H9 (cell line): Measurements from ENCODE around the gene GFPT2. TPM values are rescaled to one million over a fixed set of nuclear protein-coding genes. Genes with fewer than 3 reads are reported as not detected.

Experiments
- DNase-seq: peaks from one replicate; pipeline ENCODE4 v3.0.0-alpha.2; 2017
- H2AFZ ChIP-seq: one replicate; pipeline ENCODE4 v1.6.1; 2013; ENCODE audit warnings: mild to moderate bottlenecking, low read length, control low read depth, moderate library complexity
- H2AK5ac ChIP-seq: 2 replicates; pipeline ENCODE4 v1.6.1; 2013; ENCODE audit warnings: low read length, control low read depth, mixed read lengths; ENCODE audit not compliant: insufficient read length
- H2BK120ac ChIP-seq: one replicate; pipeline ENCODE4 v1.6.1; 2013; ENCODE audit warnings: low read depth, mild to moderate bottlenecking, low read length, control low read depth, inconsistent platforms; ENCODE audit not compliant: poor library complexity, severe bottlenecking
- H2BK12ac ChIP-seq: 2 replicates; pipeline ENCODE4 v1.6.1; 2013; ENCODE audit warnings: low read length, control low read depth, mixed read lengths, low read depth; ENCODE audit not compliant: insufficient read length
- H2BK15ac ChIP-seq: 2 replicates; pipeline ENCODE4 v1.6.1; 2013; ENCODE audit warnings: low read depth, low read length, control low read depth
- H2BK20ac ChIP-seq: one replicate; pipeline ENCODE4 v1.6.1; 2013; ENCODE audit warnings: low read depth, mild to moderate bottlenecking, low read length, control low read depth, inconsistent platforms; ENCODE audit not compliant: poor library complexity, severe bottlenecking
- H2BK5ac ChIP-seq: 2 replicates; pipeline ENCODE4 v1.6.1; 2013; ENCODE audit warnings: low read length, control low read depth, mixed read lengths; ENCODE audit not compliant: insufficient read length
- H3K14ac ChIP-seq: 2 replicates; pipeline ENCODE4 v1.6.1; 2013; ENCODE audit warnings: low read length, control low read depth; ENCODE audit not compliant: insufficient read depth
- H3K18ac ChIP-seq: 2 replicates; pipeline ENCODE4 v1.6.1; 2013; ENCODE audit warnings: low read depth, mild to moderate bottlenecking, mixed read lengths, low read length, control low read depth; ENCODE audit not compliant: insufficient read length
- H3K23ac ChIP-seq: 2 replicates; pipeline ENCODE4 v1.6.1; 2013; ENCODE audit warnings: low read length, control low read depth, mixed read lengths, low read depth; ENCODE audit not compliant: insufficient read length
- H3K23me2 ChIP-seq: 2 replicates; pipeline ENCODE4 v1.6.1; 2013; ENCODE audit warnings: low read depth, mild to moderate bottlenecking, mixed read lengths, low read length, control low read depth; ENCODE audit not compliant: insufficient read length, poor library complexity, severe bottlenecking
- H3K27ac ChIP-seq: 2 replicates; pipeline ENCODE4 v1.5.1; 2013; ENCODE audit warnings: low read length, control low read depth, mixed read lengths, low read depth; ENCODE audit not compliant: insufficient read length
- H3K27me3 ChIP-seq: 2 replicates; pipeline ENCODE4 v1.6.1; 2013; ENCODE audit warnings: low read length, control low read depth, inconsistent platforms; ENCODE audit not compliant: insufficient read depth
- H3K4ac ChIP-seq: 2 replicates; pipeline ENCODE4 v1.6.1; 2013; ENCODE audit warnings: low read depth, mild to moderate bottlenecking, control low read depth, inconsistent platforms, low read length, moderate library complexity
- H3K4me1 ChIP-seq: 2 replicates; pipeline ENCODE4 v1.6.1; 2013; ENCODE audit warnings: low read length, control low read depth, inconsistent platforms; ENCODE audit not compliant: insufficient read depth
- H3K4me2 ChIP-seq: 2 replicates; pipeline ENCODE4 v1.6.1; 2013; ENCODE audit warnings: low read length, control low read depth, mixed read lengths; ENCODE audit not compliant: insufficient read length, insufficient read depth
- H3K56ac ChIP-seq: 2 replicates; pipeline ENCODE4 v1.6.1; 2013; ENCODE audit warnings: low read depth, mild to moderate bottlenecking, mixed read lengths, low read length, control low read depth; ENCODE audit not compliant: insufficient read length
- H3K79me1 ChIP-seq: 2 replicates; pipeline ENCODE4 v1.6.1; 2013; ENCODE audit warnings: low read depth, mild to moderate bottlenecking, moderate library complexity, low read length, control low read depth, inconsistent platforms; ENCODE audit not compliant: insufficient read depth, poor library complexity, severe bottlenecking
- H3K79me2 ChIP-seq: 2 replicates; pipeline ENCODE4 v1.6.1; 2013; ENCODE audit warnings: low read length, control low read depth, inconsistent platforms; ENCODE audit not compliant: insufficient read depth
- H3K9ac ChIP-seq: 2 replicates; pipeline ENCODE4 v1.6.1; 2013; ENCODE audit warnings: low read length, control low read depth, mixed read lengths; ENCODE audit not compliant: insufficient read length; ENCODE audit errors: extremely low read depth
- H3K9me3 ChIP-seq: one replicate; pipeline ENCODE4 v1.6.1; 2013; ENCODE audit warnings: low read depth, low read length, inconsistent platforms; ENCODE audit not compliant: control insufficient read depth
- H3T11ph ChIP-seq: one replicate; pipeline ENCODE4 v1.6.1; 2013; ENCODE audit warnings: mild to moderate bottlenecking, low read length, control low read depth, inconsistent platforms
- H4K20me1 ChIP-seq: one replicate; pipeline ENCODE4 v1.6.1; 2013; ENCODE audit not compliant: control insufficient read depth, insufficient read length, insufficient read depth
- H4K5ac ChIP-seq: 2 replicates; pipeline ENCODE4 v1.6.1; 2013; ENCODE audit warnings: low read depth, mild to moderate bottlenecking, mixed read lengths, low read length, control low read depth; ENCODE audit not compliant: insufficient read length
- H4K8ac ChIP-seq: replicated peaks from 2 replicates; pipeline ENCODE4 v1.6.1; 2013; ENCODE audit warnings: low read length, control low read depth, mixed read lengths, low read depth; ENCODE audit not compliant: insufficient read length
- H4K91ac ChIP-seq: 2 replicates; pipeline ENCODE4 v1.6.1; 2013; ENCODE audit warnings: low read depth, mild to moderate bottlenecking, moderate library complexity, mixed read lengths, low read length, control low read depth; ENCODE audit not compliant: insufficient read length
- H3K27ac Mint-ChIP-seq, 3 experiments: 2 replicates in 2 of 3; 3 replicates in 1 of 3; pipeline ENCODE4 v1.8.0; 2020 to 2021; ENCODE audit warnings: mixed read lengths in 3 of 3, mild to moderate bottlenecking in 1 of 3, moderate library complexity in 1 of 3
- H3K27me3 Mint-ChIP-seq: 2 replicates; pipeline ENCODE4 v1.8.0; 2021; ENCODE audit warnings: low read depth, mild to moderate bottlenecking, moderate library complexity, mixed read lengths
- H3K36me3 Mint-ChIP-seq, 3 experiments: 2 replicates in 2 of 3; 3 replicates in 1 of 3; pipeline ENCODE4 v1.8.0; 2020 to 2021; ENCODE audit warnings: low read depth in 3 of 3, mixed read lengths in 3 of 3; ENCODE audit not compliant: insufficient read depth in 1 of 3
- H3K4me1 Mint-ChIP-seq, 2 experiments: 2 replicates each; pipeline ENCODE4 v1.8.0; 2020; ENCODE audit warnings: mixed read lengths in 2 of 2
- H3K4me3 Mint-ChIP-seq, 2 experiments: 2 replicates in 1 of 2; 3 replicates in 1 of 2; pipeline ENCODE4 v1.8.0; 2020 to 2021; ENCODE audit warnings: mild to moderate bottlenecking in 2 of 2, mixed read lengths in 2 of 2, moderate library complexity in 1 of 2
- H3K9me3 Mint-ChIP-seq, 2 experiments: 2 replicates in 1 of 2; 3 replicates in 1 of 2; pipeline ENCODE4 v1.8.0; 2020; ENCODE audit warnings: mild to moderate bottlenecking in 2 of 2, mixed read lengths in 2 of 2, moderate library complexity in 1 of 2
- CTCF ChIP-seq: fragments of 200-600 bp; sonication (generic); conservative IDR thresholded peaks from 3 replicates; pipeline ENCODE4 v1.8.0; 2021; ENCODE audit warnings: antibody characterized with exemption, mild to moderate bottlenecking
- WGBS: extraction: QIAGEN DNeasy Blood & Tissue Kit; methylation state at CpG from one replicate; pipeline ENCODE4 v1.1.7; 2013; ENCODE audit warnings: missing lambda C conversion rate, low lambda C conversion rate, mixed read lengths; ENCODE audit not compliant: insufficient read length; ENCODE audit errors: extremely low coverage; 5-methylcytosine and 5-hydroxymethylcytosine counted together
- total RNA-seq: library from RNA; stranded (reverse); gene quantifications from 2 replicates; pipeline ENCODE4 v1.2.1, GENCODE V29; 2021

GFPT2 gene
- total RNA-seq, 1 experiment from 2014 or later = 89.8 TPM

DNA sequence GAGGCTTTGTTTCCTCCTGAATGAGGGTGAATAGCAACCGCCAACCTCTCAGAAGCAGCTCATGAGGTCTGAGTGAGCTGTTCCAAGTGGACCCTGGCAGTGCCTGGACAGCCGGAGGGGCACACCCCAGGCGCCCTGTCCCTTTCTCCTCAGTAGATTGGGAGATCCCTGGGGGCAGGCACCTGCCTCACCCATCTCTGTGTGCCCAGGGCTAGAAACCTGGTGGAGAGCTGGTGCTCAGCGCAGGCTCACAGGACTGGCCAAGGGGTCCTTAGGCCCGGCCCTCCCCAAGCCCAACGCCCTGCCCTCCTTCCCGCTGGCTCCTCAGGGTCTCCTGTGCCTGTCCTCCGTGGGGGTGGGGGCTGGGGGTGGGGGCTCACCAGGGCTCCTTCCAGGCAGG, 46.3 kb downstream of the GFPT2 start:
- no peak overlapping the region for H2BK20ac ChIP-seq
- peaks cover 3% of the 10 kb centered on the region for H4K20me1 ChIP-seq
- no peaks in the 10 kb centered on the region for H3K23me2 ChIP-seq
- no peaks in the 10 kb centered on the region for H3K79me2 ChIP-seq
- no CpG with 5 or more reads among the region's 8 CpGs for WGBS
- H3K23ac ChIP-seq = no peak overlapping the region
- TF ChIP-seq CTCF = no peak
- Mint-ChIP-seq H3K27ac (no peak overlapping the region), H3K9me3 (no peaks in the 10 kb centered on the region), H3K36me3 (peaks cover 56 to 77% (median 61%) of the 10 kb centered on the region in 3 experiments), H3K4me3 (no peak overlapping the region), H3K4me1 (peaks cover 0 to 4% of the 10 kb centered on the region in 2 experiments; a peak in 1 of 4 replicates), H3K27me3 (no peaks in the 10 kb centered on the region)
- H2AFZ ChIP-seq = no peak overlapping the region
- H2BK5ac ChIP-seq = no peak overlapping the region
- H3K9ac ChIP-seq = no peak overlapping the region
- no peak overlapping the region for H2BK12ac ChIP-seq
- no peak for DNase-seq
- no peaks in the 10 kb centered on the region for H3K4me1 ChIP-seq
- no peak overlapping the region for H3T11ph ChIP-seq
- H2AK5ac ChIP-seq = no peak overlapping the region
- H3K18ac ChIP-seq = no peak overlapping the region
- no peak overlapping the region for H4K8ac ChIP-seq
- H3K27ac ChIP-seq = no peak overlapping the region
- H3K56ac ChIP-seq = no peak overlapping the region
- no peaks in the 10 kb centered on the region for H3K79me1 ChIP-seq
- H3K27me3 ChIP-seq = no peaks in the 10 kb centered on the region
- H3K14ac ChIP-seq = no peak overlapping the region
- H3K9me3 ChIP-seq = no peaks in the 10 kb centered on the region
- H4K5ac ChIP-seq = no peak overlapping the region
- H2BK120ac ChIP-seq = no peak overlapping the region
- no peak overlapping the region for H2BK15ac ChIP-seq
- no peak overlapping the region for H3K4me2 ChIP-seq
- H4K91ac ChIP-seq = no peak overlapping the region
- H3K4ac ChIP-seq = no peak overlapping the region
